Glutamatergic neuron (in vitro differentiated cells): Measurements from ENCODE around the gene AACS. TPM values are rescaled to one million over a fixed set of nuclear protein-coding genes. Genes with fewer than 3 reads are reported as not detected.
"Not testable (repeated sequence)": the region's sequence is repeated elsewhere in the genome, so short reads cannot be mapped to it uniquely, and the experiment has no call there.

Source experiments
- DNase-seq: peaks from one replicate; pipeline ENCODE4 v3.0.0; 2022
- H3K27ac Mint-ChIP-seq: one replicate; pipeline ENCODE4 v1.8.0; 2020; ENCODE audit warnings: mild to moderate bottlenecking, mixed read lengths, inconsistent platforms; ENCODE audit not compliant: unreplicated experiment
- H3K27me3 Mint-ChIP-seq: one replicate; pipeline ENCODE4 v1.8.0; 2020; ENCODE audit warnings: mild to moderate bottlenecking, moderate library complexity, mixed read lengths, inconsistent platforms; ENCODE audit not compliant: unreplicated experiment
- H3K36me3 Mint-ChIP-seq: one replicate; pipeline ENCODE4 v1.8.0; 2020; ENCODE audit warnings: mild to moderate bottlenecking, mixed read lengths, inconsistent platforms; ENCODE audit not compliant: unreplicated experiment
- H3K4me1 Mint-ChIP-seq: one replicate; pipeline ENCODE4 v1.8.0; 2020; ENCODE audit warnings: mild to moderate bottlenecking, low read depth, mixed read lengths, inconsistent platforms; ENCODE audit not compliant: unreplicated experiment
- H3K4me3 Mint-ChIP-seq: one replicate; pipeline ENCODE4 v1.8.0; 2020; ENCODE audit warnings: mild to moderate bottlenecking, mixed read lengths, inconsistent platforms; ENCODE audit not compliant: unreplicated experiment
- H3K9me3 Mint-ChIP-seq: one replicate; pipeline ENCODE4 v1.8.0; 2020; ENCODE audit warnings: mild to moderate bottlenecking, moderate library complexity, mixed read lengths, inconsistent platforms; ENCODE audit not compliant: unreplicated experiment
- total RNA-seq: library from RNA; stranded (reverse); fragmentation: NEBNext Ultra II Directional; extraction: Animal tissue kit (Norgen Biotek cat#: 25700); gene quantifications from one replicate; pipeline ENCODE4 v1.2.1, GENCODE V29; 2021; ENCODE audit not compliant: unreplicated experiment
- TF ChIP-seq, protein P1 (sequence below): fragments of 200-600 bp; sonication (generic); IDR thresholded peaks from one replicate; pipeline ENCODE4 v1.5.0; 2021; ENCODE audit not compliant: partially characterized antibody, unreplicated experiment

The AACS gene
- total RNA-seq, 1 donor from 2014 or later = 59.3 TPM

DNA sequence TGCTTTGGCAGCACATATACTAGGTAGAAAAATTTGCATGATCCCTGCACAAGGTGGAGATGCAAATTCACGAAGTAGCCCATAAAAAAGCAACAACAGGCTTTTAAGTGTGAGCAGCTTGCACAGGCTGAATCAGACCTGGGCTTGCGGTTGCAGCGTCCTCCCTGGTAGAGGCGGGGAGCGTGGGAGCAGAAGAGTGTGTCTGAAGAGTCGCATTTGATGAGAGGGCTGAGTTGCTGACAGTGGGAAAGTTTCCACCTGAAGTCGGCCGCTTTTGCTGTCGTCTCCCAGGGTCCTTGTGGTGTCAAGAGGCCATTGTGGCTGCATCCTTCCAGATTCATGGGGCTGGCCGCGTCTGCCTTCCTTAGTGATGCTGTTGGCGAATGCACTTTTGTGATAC lies 6.2 kb downstream of the AACS start:
- Mint-ChIP-seq H3K27ac (no peak overlapping the region), H3K36me3 (peaks cover 5% of the 10 kb centered on the region), H3K4me3 (no peak overlapping the region), H3K27me3 (peaks cover 4% of the 10 kb centered on the region), H3K4me1 (peaks cover 16% of the 10 kb centered on the region), H3K9me3 (peaks cover 5% of the 10 kb centered on the region)
- TF ChIP-seq, protein P1, sequence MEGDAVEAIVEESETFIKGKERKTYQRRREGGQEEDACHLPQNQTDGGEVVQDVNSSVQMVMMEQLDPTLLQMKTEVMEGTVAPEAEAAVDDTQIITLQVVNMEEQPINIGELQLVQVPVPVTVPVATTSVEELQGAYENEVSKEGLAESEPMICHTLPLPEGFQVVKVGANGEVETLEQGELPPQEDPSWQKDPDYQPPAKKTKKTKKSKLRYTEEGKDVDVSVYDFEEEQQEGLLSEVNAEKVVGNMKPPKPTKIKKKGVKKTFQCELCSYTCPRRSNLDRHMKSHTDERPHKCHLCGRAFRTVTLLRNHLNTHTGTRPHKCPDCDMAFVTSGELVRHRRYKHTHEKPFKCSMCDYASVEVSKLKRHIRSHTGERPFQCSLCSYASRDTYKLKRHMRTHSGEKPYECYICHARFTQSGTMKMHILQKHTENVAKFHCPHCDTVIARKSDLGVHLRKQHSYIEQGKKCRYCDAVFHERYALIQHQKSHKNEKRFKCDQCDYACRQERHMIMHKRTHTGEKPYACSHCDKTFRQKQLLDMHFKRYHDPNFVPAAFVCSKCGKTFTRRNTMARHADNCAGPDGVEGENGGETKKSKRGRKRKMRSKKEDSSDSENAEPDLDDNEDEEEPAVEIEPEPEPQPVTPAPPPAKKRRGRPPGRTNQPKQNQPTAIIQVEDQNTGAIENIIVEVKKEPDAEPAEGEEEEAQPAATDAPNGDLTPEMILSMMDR = no peak
- DNase-seq = no peak

DNA sequence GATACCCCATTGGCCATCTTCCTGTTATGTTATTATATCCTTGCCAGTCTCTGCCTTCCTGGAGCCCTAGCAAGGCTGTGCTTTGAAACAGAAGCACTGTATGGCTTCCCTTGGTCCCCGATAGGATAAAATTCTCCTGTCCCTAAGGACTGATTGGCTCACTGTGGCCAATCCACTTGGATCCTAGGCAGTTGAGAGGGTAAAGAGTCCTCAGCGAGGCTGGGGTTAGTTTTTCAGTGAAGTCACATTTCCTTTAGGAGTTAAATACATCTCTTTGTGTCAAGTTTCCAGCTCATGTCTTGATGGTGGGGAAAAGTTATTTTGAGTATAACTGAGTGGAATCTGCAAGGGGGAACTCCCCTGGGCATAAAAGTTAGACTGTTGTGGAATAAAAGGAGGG lies 7.3 kb downstream of the AACS start:
- Mint-ChIP-seq H3K4me1 (peaks cover 9% of the 10 kb centered on the region), H3K27ac (no peak overlapping the region), H3K4me3 (no peak overlapping the region), H3K36me3 (peaks cover 8% of the 10 kb centered on the region), H3K27me3 (peaks cover 2% of the 10 kb centered on the region), H3K9me3 (peaks cover under 1% of the 10 kb centered on the region)
- DNase-seq = no peak
- TF ChIP-seq, protein P1 = no peak

DNA sequence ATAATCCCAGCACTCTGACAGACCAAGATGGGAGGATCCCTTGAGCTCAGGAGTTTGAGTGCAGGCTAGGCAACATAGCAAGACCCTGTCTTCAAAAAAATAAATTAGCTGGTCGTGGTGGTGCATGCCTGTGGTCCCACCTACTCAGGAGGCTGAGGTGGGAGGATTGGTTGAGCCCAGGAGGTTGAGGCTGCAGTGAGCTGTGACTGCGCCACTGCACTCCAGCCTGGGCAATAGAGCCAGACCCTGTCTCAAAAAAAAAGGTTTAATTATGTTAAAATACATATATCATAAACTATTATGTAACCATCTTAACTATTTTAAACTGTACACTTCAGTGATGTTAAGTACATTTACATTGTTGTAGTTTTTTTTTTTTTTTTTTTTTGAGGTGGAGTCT lies 9.1 kb downstream of the AACS start:
- not testable (repeated sequence) for H3K9me3 Mint-ChIP-seq, H3K27me3 Mint-ChIP-seq, H3K4me3 Mint-ChIP-seq, H3K4me1 Mint-ChIP-seq, H3K27ac Mint-ChIP-seq, H3K36me3 Mint-ChIP-seq, DNase-seq

GRCh38 chr12:125076103-125076502 lies 10.9 kb downstream of the AACS start:
- Mint-ChIP-seq H3K4me3 (no peak overlapping the region), H3K4me1 (peaks cover 3% of the 10 kb centered on the region), H3K27ac (no peak overlapping the region), H3K9me3 (no peaks in the 10 kb centered on the region), H3K27me3 (no peaks in the 10 kb centered on the region), H3K36me3 (peaks cover 8% of the 10 kb centered on the region)
- TF ChIP-seq, protein P1 = no peak
- no peak for DNase-seq

DNA sequence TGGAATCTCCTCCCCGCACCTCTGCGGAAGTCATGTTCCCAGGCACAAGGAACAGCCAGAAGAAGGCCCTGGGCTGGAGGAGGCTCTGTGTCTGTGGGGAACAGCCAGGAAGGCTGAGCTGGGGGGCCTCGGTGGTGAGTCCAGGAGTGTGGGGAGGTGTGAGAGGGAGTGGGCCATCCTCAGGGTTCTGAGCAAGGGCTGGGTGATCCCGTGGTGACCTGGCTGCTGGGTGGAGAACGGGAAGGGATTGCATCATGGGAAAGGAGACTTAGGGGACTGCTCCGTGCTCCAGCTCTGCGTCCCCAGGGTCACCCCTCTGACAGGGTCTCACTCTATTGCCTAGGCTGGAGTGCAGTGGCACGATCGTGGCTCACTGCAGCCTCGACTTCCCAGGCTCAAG lies 13.8 kb downstream of the AACS start:
- H3K27ac Mint-ChIP-seq = no peak overlapping the region
- no peaks in the 10 kb centered on the region for H3K27me3 Mint-ChIP-seq
- TF ChIP-seq, protein P1 = no peak
- H3K4me1 Mint-ChIP-seq = peaks cover 6% of the 10 kb centered on the region
- H3K4me3 Mint-ChIP-seq = no peak overlapping the region
- no peak for DNase-seq
- peaks cover 12% of the 10 kb centered on the region for H3K36me3 Mint-ChIP-seq
- no peaks in the 10 kb centered on the region for H3K9me3 Mint-ChIP-seq
